Esophagus (tissue), 2 donors: Measurements from ENCODE around the gene NECTIN1. TPM values are rescaled to one million over a fixed set of nuclear protein-coding genes. Genes with fewer than 3 reads are reported as not detected.

Source experiments
- H3K27ac ChIP-seq, 2 donors: one replicate each; pipeline ENCODE4 v1.5.1; 2013; ENCODE audit warnings: low read depth in 2 of 2, mild to moderate bottlenecking in 2 of 2, inconsistent platforms in 1 of 2, low read length in 1 of 2, moderate library complexity in 1 of 2
- H3K27me3 ChIP-seq, 2 donors: one replicate each; pipeline ENCODE4 v1.6.1; 2013; ENCODE audit warnings: low read length in 2 of 2, control low read depth in 1 of 2, mild to moderate bottlenecking in 1 of 2; ENCODE audit not compliant: insufficient read depth in 2 of 2, control insufficient read depth in 1 of 2
- H3K36me3 ChIP-seq, 2 donors: one replicate each; pipeline ENCODE4 v1.6.1; 2013; ENCODE audit warnings: low read length in 1 of 2; ENCODE audit not compliant: control insufficient read depth in 2 of 2, insufficient read depth in 2 of 2
- H3K4me1 ChIP-seq, 2 donors: one replicate each; pipeline ENCODE4 v1.6.1; 2013; ENCODE audit warnings: low read length in 1 of 2; ENCODE audit not compliant: control insufficient read depth in 2 of 2, insufficient read depth in 2 of 2
- H3K4me3 ChIP-seq, 2 donors: one replicate each; pipeline ENCODE4 v1.5.1; 2013; ENCODE audit warnings: low read length in 2 of 2, mild to moderate bottlenecking in 2 of 2, low read depth in 1 of 2, moderate library complexity in 1 of 2
- H3K9me3 ChIP-seq, 2 donors: one replicate each; pipeline ENCODE4 v1.6.1; 2013; ENCODE audit warnings: mild to moderate bottlenecking in 2 of 2, low read depth in 1 of 2, low read length in 1 of 2, moderate library complexity in 1 of 2; ENCODE audit not compliant: control insufficient read depth in 2 of 2, insufficient read depth in 1 of 2
- WGBS, 2 donors: extraction: QIAGEN DNeasy Blood & Tissue Kit; methylation state at CpG; one replicate each; pipeline ENCODE4 v1.1.7; 2013; 5-methylcytosine and 5-hydroxymethylcytosine counted together
- polyA plus RNA-seq, 2 donors: library from polyadenylated mRNA; stranded (reverse); fragments of 200-250 nt; gene quantifications; one replicate each; pipeline ENCODE4 v1.2.3, GENCODE V29; 2013
- donor health status: healthy with polysubstance abuse.
- donor health status: Bipolar disorder and iron deficiency.

The NECTIN1 gene
- polyA plus RNA-seq, 2 donors, result 79.6 to 89.9 TPM

DNA sequence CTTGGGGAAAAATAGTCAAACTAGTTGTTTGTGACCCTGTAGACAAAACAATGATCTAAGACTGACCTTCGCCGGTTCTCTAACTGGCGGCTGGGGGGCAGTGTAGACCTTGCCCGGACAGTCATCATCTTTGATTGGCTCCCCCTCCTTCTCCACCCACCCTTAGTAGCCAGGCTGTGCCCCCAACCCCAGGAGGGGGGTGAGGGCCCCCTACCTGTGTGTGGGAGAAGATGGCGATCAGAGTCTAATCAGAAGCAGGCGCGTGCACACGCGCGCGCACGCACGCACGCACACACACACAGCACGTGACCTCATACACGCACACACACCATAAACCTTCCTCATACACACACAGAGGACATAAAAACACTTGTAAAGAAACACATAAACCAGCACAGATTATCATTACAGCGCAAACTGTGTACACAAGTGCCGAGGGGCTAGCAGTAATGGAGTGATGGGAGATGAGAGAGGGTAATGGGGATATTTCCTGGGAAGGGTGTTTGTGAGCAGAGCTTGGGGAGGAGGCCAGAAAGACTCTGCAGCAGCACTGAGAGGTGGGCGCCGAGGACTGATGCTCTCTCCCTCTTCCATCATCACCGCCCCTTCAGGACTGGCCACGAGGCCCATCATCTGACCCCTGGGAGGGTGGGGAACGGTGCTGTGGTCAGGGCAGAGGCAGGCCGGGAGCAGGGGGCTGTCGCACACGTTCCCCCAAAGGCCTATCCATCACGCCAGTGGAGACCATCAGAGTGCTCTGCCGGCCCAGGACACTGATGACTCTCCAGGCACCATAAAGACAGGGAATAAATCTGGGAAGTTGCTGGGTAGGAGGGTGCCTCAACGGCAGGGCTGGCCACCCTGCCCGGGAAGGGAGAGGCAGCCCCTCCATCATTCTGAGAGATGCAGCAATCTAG is 12.2 kb downstream of the NECTIN1 start:
- WGBS, 2 donors, result 87 to 89% methylated on average over 30 of the region's 30 CpGs
- Histone ChIP-seq H3K36me3 (peaks cover 0 to 10% of the 10 kb centered on the region in 2 donors), H3K4me1 (peaks cover 17 to 59% of the 10 kb centered on the region in 2 donors), H3K27me3 (no peaks in the 10 kb centered on the region), H3K27ac (peak overlapping the region in 1 of 2 donors; percentile 33), H3K9me3 (no peaks in the 10 kb centered on the region), H3K4me3 (no peak overlapping the region)

DNA sequence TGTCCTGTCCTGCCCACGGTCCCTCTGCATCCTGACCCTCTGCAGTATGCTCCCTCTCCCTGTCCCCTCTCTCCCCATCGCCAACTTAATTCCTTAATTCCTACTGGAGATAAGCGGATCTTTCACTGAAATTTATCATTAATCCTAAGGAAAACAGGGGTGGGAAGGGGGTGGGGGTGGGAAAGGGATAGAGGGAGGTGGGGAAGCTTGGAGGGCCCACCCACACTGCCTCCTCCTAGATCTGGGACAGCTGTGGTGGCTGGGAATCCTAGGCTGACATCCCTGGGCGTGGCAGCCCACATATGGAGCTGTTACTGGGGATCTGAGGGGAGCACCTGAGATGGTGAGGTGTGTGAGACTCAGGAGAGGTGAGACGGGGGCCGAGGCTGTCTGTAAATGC is 14.4 kb downstream of the NECTIN1 start:
- 62 to 79% methylated on average over 6 of the region's 6 CpGs for WGBS, 2 donors
- no peaks in the 10 kb centered on the region for H3K27me3 ChIP-seq
- H3K27ac ChIP-seq, result peak overlapping the region; percentile 30 to 80
- H3K36me3 ChIP-seq, result peaks cover 0 to 11% of the 10 kb centered on the region in 2 donors
- H3K4me3 ChIP-seq, result no peak overlapping the region
- H3K4me1 ChIP-seq, result peaks cover 5 to 41% of the 10 kb centered on the region in 2 donors
- no peaks in the 10 kb centered on the region for H3K9me3 ChIP-seq

DNA sequence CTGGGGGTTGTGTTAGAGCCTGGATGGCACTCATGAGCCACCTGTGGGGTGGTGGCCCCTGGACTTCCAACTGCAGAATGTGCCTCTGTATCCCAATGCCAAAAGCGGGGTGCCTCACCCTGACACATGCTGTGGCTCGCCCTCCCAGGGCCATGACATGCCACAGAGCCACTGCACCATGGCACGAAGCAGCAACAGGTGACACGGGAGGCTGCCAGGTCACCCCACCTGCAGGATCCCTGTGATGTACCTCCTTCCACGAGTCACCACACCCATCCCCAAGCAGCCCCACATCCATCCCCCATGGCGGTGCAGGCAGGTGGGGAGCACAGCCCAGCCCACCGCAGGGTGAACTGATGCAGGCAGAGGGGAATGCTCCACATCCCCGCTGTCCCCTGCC is 14.8 kb downstream of the NECTIN1 start:
- H3K27me3 ChIP-seq, result no peaks in the 10 kb centered on the region
- H3K4me3 ChIP-seq, result no peak overlapping the region
- H3K36me3 ChIP-seq, result peaks cover 0 to 12% of the 10 kb centered on the region in 2 donors
- 69 to 70% methylated on average over 8 of the region's 8 CpGs for WGBS, 2 donors
- H3K4me1 ChIP-seq, result peaks cover 5 to 43% of the 10 kb centered on the region in 2 donors
- H3K27ac ChIP-seq, result peak overlapping the region; percentile 41 to 80
- no peaks in the 10 kb centered on the region for H3K9me3 ChIP-seq

DNA sequence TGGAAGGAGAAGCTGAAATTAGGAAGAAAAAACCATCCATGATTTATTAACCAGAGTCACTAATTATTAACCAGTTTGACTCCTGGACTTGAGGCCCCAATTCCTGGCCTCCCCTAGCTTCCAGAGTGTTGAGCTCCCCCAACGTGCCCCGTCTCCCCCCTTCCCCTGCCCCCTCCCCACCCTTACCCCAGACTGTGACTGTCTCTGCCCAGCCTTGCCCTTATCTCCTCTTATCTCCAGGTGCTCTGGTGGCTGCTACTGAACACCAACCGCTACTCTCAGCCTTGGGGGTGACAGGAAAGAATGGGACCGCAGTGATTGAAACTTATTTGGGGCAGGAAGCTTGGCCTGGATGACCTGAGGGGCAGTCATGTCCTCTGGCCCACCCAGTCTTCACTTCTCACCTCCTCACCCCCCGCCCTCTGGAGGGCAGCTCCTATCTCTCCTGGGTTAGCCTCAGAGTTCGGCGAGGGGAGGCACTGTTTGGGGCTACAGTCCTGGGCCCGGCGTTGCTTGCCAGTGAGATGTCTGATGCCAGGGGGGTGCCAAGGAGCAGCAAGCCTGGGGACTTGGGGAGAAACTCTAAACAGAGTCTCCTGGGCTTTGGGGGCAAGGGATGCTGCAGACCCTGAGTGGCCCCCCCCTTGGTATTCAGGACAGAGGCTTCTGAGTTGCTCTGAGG is 15.5 kb downstream of the NECTIN1 start:
- WGBS, 2 donors, result 64 to 82% methylated on average over 9 of the region's 9 CpGs

DNA sequence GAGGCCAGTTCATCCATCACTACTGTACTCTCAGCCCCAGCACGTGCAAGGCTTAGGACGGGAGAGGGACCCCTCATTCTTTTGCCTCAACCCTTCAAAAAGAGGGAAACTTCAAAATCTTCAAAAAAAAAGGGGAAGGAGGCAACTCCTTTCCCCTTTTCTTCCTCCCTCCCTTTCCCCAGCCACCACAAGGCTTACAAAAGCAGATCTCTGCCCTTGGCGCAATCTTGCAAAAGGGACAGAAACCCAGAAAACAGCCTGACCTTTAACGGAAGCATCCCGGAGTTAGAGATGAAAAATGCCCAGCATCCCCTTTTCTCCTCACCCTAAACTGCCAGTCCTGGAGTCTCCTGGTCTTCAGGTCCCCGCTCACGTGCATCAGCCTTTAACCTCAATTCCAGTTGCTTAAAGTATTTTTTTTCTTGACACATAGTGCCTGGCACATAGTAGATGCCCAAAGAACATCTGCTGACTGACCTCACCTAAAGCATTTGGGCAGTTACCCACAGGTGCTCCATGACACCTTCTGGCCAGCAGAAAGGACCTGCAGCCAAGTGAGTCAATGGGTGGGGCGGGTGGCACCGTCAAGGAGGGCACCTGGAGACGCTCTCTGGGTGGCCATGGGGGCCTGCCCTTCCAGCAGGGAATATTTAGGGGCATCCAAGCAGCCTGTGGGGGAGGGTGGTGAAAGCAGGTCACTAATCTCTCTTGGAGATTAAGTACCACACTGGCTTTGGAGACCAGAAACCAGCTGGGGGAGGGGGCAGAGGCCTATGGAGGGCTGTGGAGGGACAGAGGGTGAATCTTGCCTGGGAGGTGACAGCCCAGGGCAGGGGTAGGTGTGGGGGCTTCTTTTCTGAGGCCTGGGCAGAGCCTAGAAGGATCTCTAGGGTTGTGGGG is 16.3 kb downstream of the NECTIN1 start:
- H3K27ac ChIP-seq, result peak overlapping the region; percentile 41 to 66
- H3K4me3 ChIP-seq, result no peak overlapping the region
- H3K27me3 ChIP-seq, result no peaks in the 10 kb centered on the region
- 67 to 75% methylated on average over 10 of the region's 10 CpGs for WGBS, 2 donors
- peaks cover 0 to 7% of the 10 kb centered on the region in 2 donors for H3K36me3 ChIP-seq
- no peaks in the 10 kb centered on the region for H3K9me3 ChIP-seq
- H3K4me1 ChIP-seq, result peaks cover 5 to 41% of the 10 kb centered on the region in 2 donors

More for the DNA sequence above, 15.5 kb downstream of the NECTIN1 start:
- Histone ChIP-seq H3K36me3 (peaks cover 0 to 12% of the 10 kb centered on the region in 2 donors), H3K27ac (peak overlapping the region; percentile 41 to 80), H3K27me3 (no peaks in the 10 kb centered on the region), H3K4me1 (peaks cover 5 to 41% of the 10 kb centered on the region in 2 donors), H3K9me3 (no peaks in the 10 kb centered on the region), H3K4me3 (no peak overlapping the region)

DNA sequence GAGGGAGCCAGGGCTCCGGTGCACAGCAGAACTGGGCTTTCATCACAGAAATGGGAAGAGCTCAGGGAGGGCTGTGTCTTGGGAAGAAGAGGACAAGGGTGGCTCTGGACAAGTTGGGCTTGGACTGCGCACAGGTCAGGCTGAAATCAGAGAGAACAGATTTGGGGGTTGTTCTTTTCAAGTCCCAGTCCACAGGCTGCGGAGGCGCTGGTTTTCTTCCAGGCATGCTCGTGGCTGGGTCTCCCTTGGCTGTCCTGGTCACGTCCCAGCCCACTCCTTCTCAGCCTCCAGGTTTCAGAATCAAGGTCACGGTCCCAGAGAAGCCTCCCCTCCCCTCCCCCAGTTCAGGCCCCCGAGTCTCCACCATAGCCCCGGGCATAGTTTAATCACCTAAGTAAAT is 17.0 kb downstream of the NECTIN1 start:
- H3K4me3 ChIP-seq, result no peak overlapping the region
- 64 to 65% methylated on average over 9 of the region's 9 CpGs for WGBS, 2 donors
- no peaks in the 10 kb centered on the region for H3K9me3 ChIP-seq
- peaks cover 0 to 7% of the 10 kb centered on the region in 2 donors for H3K36me3 ChIP-seq
- no peaks in the 10 kb centered on the region for H3K27me3 ChIP-seq
- peak overlapping the region in 1 of 2 donors; percentile 58 for H3K27ac ChIP-seq
- H3K4me1 ChIP-seq, result peaks cover 5 to 38% of the 10 kb centered on the region in 2 donors

DNA sequence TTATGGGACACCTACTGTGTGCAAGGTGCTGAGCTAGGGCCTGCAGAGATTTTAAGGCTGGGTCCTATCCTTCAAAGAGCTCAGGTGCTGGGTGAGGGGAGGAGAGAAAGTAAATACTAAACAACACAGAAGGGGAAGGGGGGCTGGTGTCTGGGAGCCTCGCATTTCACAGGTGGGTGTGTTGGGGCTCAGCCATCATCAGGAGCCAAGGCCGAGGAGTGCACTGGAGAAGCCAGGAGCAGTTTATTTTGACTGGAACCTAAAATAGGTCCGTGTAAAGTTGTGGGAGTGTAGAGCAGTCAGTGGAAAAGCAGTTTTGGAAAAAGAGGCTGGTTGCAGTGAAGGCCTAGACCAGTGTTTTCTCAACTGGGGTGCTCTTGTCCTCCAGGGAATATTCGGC is 17.5 kb downstream of the NECTIN1 start:
- peaks cover 5 to 38% of the 10 kb centered on the region in 2 donors for H3K4me1 ChIP-seq

DNA sequence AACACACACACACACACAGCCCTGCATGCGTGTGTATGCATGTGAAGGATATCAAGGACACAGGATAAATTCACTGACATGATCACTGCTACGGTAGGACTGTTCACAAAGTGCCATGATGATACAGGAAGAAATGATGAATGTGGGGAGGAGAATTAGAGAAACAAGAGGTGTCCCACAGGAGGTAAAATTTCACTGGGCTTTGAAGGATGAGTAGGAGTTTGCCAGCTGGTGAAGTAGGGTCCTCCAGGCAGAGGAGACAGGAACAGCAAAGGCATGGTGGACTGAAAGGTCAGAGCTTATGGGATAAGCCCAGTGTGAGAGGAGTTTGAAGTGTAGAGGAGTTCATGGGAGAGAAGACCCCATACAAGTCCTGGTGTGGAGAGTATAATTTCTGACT is 18.6 kb downstream of the NECTIN1 start:
- WGBS, 2 donors, result 84 to 87% methylated on average over 2 of the region's 2 CpGs
- Histone ChIP-seq H3K4me1 (peaks cover 2 to 33% of the 10 kb centered on the region in 2 donors), H3K27me3 (no peaks in the 10 kb centered on the region)

More for the DNA sequence above, 17.5 kb downstream of the NECTIN1 start:
- 57 to 58% methylated on average over 4 of the region's 4 CpGs for WGBS, 2 donors
- H3K9me3 ChIP-seq, result no peaks in the 10 kb centered on the region
- H3K27me3 ChIP-seq, result no peaks in the 10 kb centered on the region
- H3K36me3 ChIP-seq, result peaks cover 0 to 7% of the 10 kb centered on the region in 2 donors
- H3K4me3 ChIP-seq, result no peak overlapping the region
- H3K27ac ChIP-seq, result peak overlapping the region in 1 of 2 donors; percentile 35

More for the DNA sequence above, 18.6 kb downstream of the NECTIN1 start:
- Histone ChIP-seq H3K9me3 (no peaks in the 10 kb centered on the region), H3K36me3 (peaks cover 0 to 7% of the 10 kb centered on the region in 2 donors), H3K4me3 (no peak overlapping the region), H3K27ac (no peak overlapping the region)
